Mesodermal cell (in vitro differentiated cells): Measurements from ENCODE around the gene GPR89B. TPM values are rescaled to one million over a fixed set of nuclear protein-coding genes. Genes with fewer than 3 reads are reported as not detected.
"Not testable (repeated sequence)": the region's sequence is repeated elsewhere in the genome, so short reads cannot be mapped to it uniquely, and the experiment has no call there.

Experiments used
- H3K27ac ChIP-seq: 2 replicates; pipeline ENCODE4 v1.7.0; 2013; ENCODE audit warnings: mild to moderate bottlenecking, low read depth, low read length, moderate library complexity; ENCODE audit not compliant: severe bottlenecking
- H3K36me3 ChIP-seq: 2 replicates; pipeline ENCODE4 v1.7.1; 2013; ENCODE audit warnings: mild to moderate bottlenecking, low read length, moderate library complexity; ENCODE audit not compliant: control insufficient read depth, insufficient read depth
- H3K4me1 ChIP-seq: one replicate; pipeline ENCODE4 v1.7.1; 2013; ENCODE audit warnings: mild to moderate bottlenecking, low read length; ENCODE audit not compliant: insufficient read depth, control insufficient read depth, poor library complexity, severe bottlenecking
- H3K4me3 ChIP-seq: 2 replicates; pipeline ENCODE4 v1.7.0; 2013; ENCODE audit warnings: low read length, control low read depth, mild to moderate bottlenecking; ENCODE audit not compliant: insufficient read depth, poor library complexity, severe bottlenecking; ENCODE audit errors: extremely low read depth
- H3K9me3 ChIP-seq: 2 replicates; pipeline ENCODE4 v1.7.1; 2013; ENCODE audit warnings: mild to moderate bottlenecking, low read length, moderate library complexity; ENCODE audit not compliant: control insufficient read depth
- WGBS, 2 experiments: methylation state at CpG; one replicate each; pipeline ENCODE4 v1.1.5; 2013; ENCODE audit warnings: missing lambda C conversion rate in 2 of 2; ENCODE audit not compliant: insufficient coverage in 2 of 2; 5-methylcytosine and 5-hydroxymethylcytosine counted together
- polyA plus RNA-seq, 2 experiments: library from polyadenylated mRNA; stranded (reverse); fragments of 50-300 nt; gene quantifications; one replicate each; pipeline ENCODE4 v1.2.3, GENCODE V29; 2013

The GPR89B gene
- 16.7 TPM for polyA plus RNA-seq (2013, experiment 1 of 2)
- polyA plus RNA-seq (2013, experiment 2 of 2): 14.2 TPM

GRCh38 chr1:147928236-147929132 is at the start of gene GPR89B:
Gene GPR89B, plus strand, starts transcription at chr1:147928420. Its CDS starts 117 bp downstream, at chr1:147928537.
- 0% methylated on average over 23 to 28 of the region's 72 CpGs for WGBS, 2 experiments

DNA sequence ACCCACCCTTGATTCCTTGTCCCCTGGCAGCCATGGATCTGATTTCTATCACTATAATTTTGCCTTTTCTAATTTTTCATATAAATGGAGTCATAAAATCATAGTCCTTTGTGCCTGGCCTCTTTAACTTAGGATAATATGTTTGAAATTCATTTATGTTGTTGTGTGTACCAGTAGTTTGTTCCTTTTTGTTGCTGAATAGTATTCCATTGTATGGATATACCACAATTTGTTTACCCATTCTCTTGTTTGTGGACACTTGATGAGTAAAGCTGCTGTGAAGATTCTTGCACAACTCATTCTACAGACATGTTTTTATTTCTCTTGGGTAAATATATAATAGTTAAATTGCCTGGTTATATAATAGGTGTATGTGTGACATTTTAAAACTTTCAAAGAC is 48.3 kb upstream of the GPR89B start:
- Histone ChIP-seq H3K9me3 (no peaks in the 10 kb centered on the region), H3K36me3 (no peaks in the 10 kb centered on the region), H3K4me1 (no peaks in the 10 kb centered on the region)

More at GRCh38 chr1:147928236-147929132, at the start of gene GPR89B:
- Histone ChIP-seq H3K27ac (peak within 1 kb of the TSS; percentile 39), H3K4me3 (peak within 1 kb of the TSS; percentile 48)
- H3K36me3 ChIP-seq, H3K9me3 ChIP-seq, H3K4me1 ChIP-seq: not testable (repeated sequence)

DNA sequence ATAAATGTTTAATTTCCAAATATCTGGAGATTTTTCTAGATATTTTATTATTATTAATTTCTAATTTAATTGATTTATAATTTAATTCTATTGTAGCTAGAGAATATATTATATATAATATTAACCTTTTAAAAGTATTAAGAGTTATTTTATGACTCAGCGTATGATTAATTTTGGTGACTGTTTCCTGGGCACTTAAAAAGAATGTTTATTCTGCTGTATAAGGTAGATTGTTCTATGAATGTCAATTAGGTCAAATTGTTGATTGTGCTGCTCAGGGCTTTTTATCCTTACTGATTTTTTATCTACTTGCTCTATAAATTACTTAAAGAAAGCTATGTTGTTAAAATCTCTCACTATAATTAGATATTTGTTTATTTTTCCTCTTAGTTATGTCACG is 45.7 kb upstream of the GPR89B start:
- no CpG with 5 or more reads among the region's 2 CpGs for WGBS, 2 experiments
- H3K36me3 ChIP-seq: no peaks in the 10 kb centered on the region
- H3K9me3 ChIP-seq: no peaks in the 10 kb centered on the region
- H3K27ac ChIP-seq: no peak overlapping the region
- no peaks in the 10 kb centered on the region for H3K4me1 ChIP-seq
- no peak overlapping the region for H3K4me3 ChIP-seq

More for the DNA sequence above, 48.3 kb upstream of the GPR89B start:
- no peak overlapping the region for H3K4me3 ChIP-seq
- H3K27ac ChIP-seq: no peak overlapping the region

DNA sequence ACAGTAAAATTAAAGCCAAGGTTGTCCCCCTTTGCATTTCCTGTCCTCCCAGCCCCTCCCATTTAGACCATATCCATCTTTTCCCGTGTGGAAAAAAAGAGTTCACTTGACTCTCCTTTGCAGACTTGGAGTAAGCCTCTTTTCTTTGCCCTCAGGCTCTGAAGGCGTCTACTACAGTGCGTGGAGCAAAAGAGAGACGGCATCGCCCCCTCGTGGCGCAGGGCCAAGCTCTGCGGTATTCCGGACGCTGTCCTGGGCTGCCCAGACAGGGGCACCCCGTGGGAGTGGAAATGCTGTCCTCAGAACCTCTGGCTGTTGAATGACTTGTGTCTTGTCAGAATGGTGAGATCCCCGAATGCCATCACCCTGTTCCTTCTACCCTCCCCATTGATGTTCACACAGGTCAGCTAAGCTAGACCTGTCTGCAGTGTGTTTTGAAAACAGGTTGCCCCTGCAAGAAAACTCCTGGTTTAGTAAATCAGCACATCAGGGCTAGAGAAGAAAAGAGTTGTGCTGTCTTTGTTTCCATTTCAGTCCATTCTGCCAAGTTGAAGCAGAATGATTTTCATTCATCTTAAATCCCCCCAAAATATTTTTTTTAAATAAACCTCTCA is 37.9 kb upstream of the GPR89B start:
- 0 to 8% methylated on average over 7 to 10 of the region's 12 CpGs for WGBS, 2 experiments
- H3K36me3 ChIP-seq: no peaks in the 10 kb centered on the region
- H3K27ac ChIP-seq: no peak overlapping the region
- no peak overlapping the region for H3K4me3 ChIP-seq
- no peaks in the 10 kb centered on the region for H3K9me3 ChIP-seq
- H3K4me1 ChIP-seq: no peaks in the 10 kb centered on the region

DNA sequence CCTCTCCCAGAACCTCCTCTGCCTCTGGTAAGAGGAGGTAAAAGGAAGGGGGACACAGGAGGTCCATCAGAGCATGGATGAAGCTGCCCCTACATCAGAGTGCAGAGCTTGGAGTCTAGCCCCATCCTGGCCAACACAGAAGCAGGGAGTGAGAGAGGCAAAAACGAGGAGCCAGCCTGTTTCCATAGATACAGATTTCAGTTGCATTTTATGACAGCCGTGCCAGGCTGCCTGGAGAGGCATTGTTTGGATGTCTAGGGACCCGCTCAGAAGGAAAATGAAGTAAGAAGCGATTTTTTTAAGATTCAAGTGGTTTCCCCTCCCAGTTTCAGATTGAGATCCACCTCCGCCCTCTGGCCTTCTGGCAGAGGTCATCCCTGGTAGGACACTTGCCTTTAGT is 37.1 kb upstream of the GPR89B start:
- Histone ChIP-seq H3K36me3 (no peaks in the 10 kb centered on the region), H3K4me1 (no peaks in the 10 kb centered on the region), H3K27ac (no peak overlapping the region), H3K4me3 (no peak overlapping the region), H3K9me3 (no peaks in the 10 kb centered on the region)
- WGBS, 2 experiments: 76 to 87% methylated on average over 5 of the region's 5 CpGs

GRCh38 chr1:147892216-147892615 is 36.0 kb upstream of the GPR89B start:
- Histone ChIP-seq H3K4me3 (no peak overlapping the region), H3K4me1 (no peaks in the 10 kb centered on the region), H3K36me3 (no peaks in the 10 kb centered on the region), H3K9me3 (no peaks in the 10 kb centered on the region), H3K27ac (no peak overlapping the region)
- 62 to 73% methylated on average over 3 to 5 of the region's 5 CpGs for WGBS, 2 experiments

DNA sequence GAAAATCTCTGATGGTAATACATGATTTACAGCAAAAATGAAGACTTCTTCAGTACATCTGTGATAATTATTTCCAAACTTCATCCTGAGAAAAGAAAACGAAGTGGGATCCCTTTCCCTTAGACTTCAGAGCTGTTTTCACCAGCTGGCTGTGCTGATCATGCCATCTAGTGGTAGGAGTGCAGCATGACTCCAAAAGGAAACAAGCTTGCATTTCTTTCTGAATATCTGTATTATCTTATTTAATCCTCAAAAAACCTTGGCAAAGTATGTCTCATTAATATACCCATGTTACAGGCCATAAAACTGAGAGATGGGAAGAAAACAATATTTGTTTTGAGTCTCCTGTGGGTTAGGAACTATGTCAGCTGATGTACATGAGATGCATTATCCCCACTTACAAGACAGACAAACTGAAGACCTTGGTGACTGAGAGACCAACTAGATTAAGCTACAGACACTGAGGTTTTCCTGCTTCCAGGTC is 35.4 kb upstream of the GPR89B start:
- WGBS, 2 experiments: 0% methylated on average over 1 of the region's 1 CpG; no CpG with 5 or more reads in 1 of the 2 experiments
- Histone ChIP-seq H3K4me3 (no peak overlapping the region), H3K9me3 (no peaks in the 10 kb centered on the region), H3K36me3 (no peaks in the 10 kb centered on the region), H3K4me1 (no peaks in the 10 kb centered on the region), H3K27ac (no peak overlapping the region)

GRCh38 chr1:147895123-147895522 is 33.1 kb upstream of the GPR89B start:
- H3K9me3 ChIP-seq: no peaks in the 10 kb centered on the region
- H3K4me1 ChIP-seq: no peaks in the 10 kb centered on the region
- WGBS, 2 experiments: no CpG with 5 or more reads among the region's 4 CpGs
- H3K36me3 ChIP-seq: no peaks in the 10 kb centered on the region
- H3K4me3 ChIP-seq: no peak overlapping the region
- no peak overlapping the region for H3K27ac ChIP-seq

DNA sequence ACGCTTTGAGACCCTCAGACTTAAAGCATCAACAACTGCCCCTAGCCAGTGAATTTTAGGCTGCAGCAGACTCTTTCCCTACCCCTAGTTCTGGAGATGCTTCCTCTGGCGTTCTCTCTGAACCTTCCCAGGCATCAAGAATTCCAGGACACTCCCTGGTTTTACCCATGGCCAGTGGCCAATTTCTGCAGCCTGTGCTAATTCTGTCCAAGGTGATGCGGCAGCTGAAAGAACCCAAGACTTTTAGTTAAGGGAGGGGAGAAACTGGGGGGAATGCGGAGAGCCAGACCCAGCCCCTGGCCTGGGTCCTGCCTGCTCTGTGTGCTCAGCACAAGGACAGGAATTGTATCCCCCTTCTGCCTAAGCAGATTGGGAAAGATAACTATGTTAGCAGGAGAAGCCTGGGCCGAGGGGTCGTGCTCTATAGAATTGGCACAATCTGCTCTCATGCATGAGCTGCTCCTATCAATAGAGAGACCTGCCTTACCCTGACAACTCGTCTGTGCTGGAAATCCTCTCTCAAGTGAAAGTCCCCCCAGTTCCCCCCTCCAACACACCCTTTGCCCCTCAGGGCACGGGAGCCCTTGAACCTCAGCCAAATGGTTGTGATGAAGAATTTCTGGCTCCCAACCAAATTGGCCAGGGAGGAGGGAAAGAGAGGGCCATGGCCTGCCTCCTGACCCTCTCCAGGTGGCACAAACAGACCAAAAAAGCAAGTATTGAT is 31.0 kb upstream of the GPR89B start:
- Histone ChIP-seq H3K4me1 (no peaks in the 10 kb centered on the region), H3K9me3 (no peaks in the 10 kb centered on the region), H3K4me3 (no peak overlapping the region), H3K27ac (no peak overlapping the region), H3K36me3 (no peaks in the 10 kb centered on the region)
- WGBS, 2 experiments: 85 to 88% methylated on average over 6 to 8 of the region's 8 CpGs

DNA sequence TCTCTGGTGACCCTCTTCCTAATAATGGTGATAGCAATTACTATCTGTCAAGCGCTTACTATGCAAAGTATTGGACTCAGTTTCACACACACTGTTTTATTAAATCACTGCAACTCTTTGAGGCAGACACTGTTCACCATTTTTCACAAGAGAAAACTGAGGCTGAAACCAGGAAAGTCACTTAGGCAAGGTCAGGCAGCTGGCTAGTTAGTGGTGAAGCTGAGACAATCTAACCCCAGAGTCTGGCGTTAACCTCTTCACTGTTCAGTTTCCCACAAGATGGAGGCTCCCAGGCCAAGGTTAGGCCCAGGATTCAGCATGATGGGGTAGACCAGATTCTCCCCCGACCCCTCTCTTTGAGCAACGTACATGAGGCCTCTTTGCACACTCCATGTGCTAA is 30.4 kb upstream of the GPR89B start:
- Histone ChIP-seq H3K27ac (no peak overlapping the region), H3K9me3 (no peaks in the 10 kb centered on the region), H3K36me3 (no peaks in the 10 kb centered on the region), H3K4me1 (peaks cover 3% of the 10 kb centered on the region), H3K4me3 (no peak overlapping the region)
- 94 to 95% methylated on average over 4 of the region's 4 CpGs for WGBS, 2 experiments
